ENCODE results near the gene SMYD1.
"Not testable (repeated sequence)": the region's sequence is repeated elsewhere in the genome, so short reads cannot be mapped to it uniquely, and the experiment has no call there.

Gene SMYD1

DNA sequence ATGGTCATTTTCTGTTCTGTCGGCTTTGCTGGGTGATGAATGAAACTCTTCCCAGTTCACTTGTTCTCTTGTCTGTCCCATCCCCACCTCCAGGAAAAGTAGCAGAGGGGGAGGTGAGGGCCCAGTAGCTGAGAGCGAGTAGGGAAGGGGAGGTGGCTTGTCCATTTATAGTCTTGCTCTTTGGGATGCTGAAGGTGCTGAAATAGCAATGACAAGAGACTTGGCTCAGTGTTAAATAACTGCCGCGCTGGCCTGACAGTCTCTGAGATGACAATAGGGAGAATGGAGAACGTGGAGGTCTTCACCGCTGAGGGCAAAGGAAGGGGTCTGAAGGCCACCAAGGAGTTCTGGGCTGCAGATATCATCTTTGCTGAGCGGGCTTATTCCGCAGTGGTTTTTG is at the start of gene SMYD1:
Gene SMYD1, plus strand, starts transcription at position 228 of the 400 bp plus-strand sequence. Its CDS starts 40 bp downstream, at position 268.
- DNase-seq (ENCODE audit: low spot score) = no peak

DNA sequence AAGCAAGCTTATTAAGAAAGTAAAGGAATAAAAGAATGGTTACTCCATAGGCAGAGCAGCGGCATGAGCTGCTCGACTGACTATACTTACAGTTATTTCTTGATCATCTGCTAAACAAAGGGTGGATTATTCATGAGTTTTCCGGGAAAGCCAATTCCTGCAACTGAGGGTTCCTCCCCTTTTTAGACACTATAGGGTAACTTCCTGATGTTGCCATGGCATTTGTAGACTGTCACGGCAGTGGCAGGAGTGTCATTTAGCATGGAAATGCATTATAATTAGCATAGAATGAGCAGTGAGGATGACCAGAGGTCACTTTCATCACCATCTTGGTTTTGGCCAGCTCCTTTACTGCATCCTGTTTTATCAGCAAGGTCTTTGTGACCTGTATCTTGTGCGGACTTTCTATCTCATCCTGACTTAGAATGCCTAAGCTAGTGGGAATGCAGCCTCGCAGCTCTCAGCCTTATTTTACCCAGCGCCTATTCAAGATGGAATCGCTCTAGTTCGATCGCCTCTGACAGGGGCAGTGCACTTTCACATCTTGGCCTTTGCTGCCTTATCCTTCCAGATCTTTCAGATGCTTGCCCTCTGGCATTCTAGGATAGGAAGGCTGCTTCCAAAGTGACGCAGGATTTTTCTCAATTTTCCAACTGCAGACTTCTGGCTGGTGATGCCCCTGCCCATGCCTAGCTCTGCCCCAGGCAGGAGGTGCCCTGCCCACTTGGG is 49.4 kb upstream of the SMYD1 start:
- not testable (repeated sequence) for DNase-seq (ENCODE audit: low spot score)

DNA sequence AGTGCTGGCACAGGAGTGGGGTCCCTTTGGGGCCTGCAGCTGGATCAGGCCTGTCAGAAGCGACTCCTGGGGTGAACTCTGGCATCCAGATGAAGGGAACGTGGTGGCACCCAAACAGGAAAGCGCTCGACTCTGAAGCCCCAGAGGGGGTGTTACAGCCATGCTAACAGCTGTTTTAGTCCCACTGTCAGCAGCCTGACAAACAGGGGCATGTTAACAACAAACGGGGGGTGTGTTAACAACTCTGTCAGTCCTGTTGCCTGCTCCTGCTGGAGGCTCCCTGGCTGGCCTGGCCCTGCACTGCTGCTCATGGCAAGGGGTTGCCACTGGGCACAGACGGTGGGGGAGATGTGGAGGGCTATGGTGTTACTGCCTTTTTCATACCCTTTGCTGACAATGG is 48.7 kb upstream of the SMYD1 start:
- DNase-seq (ENCODE audit: low spot score) = no peak

DNA sequence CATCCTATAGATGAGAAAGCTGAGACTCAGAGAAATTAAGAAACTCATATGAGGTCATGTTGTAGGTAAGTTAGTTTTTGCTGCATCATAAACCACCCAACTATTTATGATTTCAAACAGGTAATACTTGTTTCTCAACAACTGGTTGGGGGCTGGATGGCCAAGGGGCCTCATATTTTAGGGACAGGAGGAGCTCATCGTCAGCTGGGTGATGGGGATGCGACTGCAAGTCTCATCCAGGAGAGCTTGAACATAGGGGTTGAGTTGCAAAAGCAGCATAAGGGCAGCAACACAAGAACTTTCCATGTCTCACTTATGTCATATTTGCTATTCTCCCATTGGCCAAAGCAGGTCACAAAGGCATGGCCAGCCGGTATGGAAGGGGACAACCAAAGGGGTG is 47.6 kb upstream of the SMYD1 start:
- no peak for DNase-seq (ENCODE audit: low spot score)

DNA sequence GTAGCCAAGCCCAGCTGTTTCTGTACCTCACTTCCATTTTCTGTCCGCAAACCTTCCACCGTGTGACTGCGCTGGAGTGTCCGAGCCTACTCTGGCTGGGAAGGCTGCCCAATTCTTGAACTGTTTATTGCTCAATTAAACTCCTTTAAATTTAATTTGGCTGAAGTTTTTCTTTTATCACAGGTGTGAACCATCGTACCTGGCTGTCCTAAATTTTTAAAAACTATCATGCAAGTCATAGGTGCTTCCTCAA is 45.0 kb upstream of the SMYD1 start:
- DNase-seq (ENCODE audit: low spot score) = no peak

DNA sequence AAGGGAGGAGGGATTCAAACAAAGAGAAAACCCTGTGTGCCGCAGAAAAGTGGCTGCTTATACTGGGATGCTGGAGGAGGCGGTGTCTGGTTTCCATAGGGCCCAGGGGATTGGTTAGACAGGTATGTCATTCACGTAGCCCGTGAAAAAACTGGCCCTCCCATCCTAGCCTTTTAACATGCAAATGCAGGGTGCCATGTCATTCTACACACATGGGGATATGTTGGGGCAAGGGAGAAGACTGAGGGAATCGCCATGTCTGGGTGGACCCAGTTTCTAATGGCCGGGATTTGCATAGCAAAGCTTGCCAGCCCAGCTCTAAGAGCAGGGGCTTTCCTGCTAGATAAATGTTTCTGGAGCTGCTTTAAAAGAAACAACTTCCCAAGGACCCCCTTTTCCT is 43.1 kb upstream of the SMYD1 start:
- DNase-seq (ENCODE audit: low spot score) = no peak

DNA sequence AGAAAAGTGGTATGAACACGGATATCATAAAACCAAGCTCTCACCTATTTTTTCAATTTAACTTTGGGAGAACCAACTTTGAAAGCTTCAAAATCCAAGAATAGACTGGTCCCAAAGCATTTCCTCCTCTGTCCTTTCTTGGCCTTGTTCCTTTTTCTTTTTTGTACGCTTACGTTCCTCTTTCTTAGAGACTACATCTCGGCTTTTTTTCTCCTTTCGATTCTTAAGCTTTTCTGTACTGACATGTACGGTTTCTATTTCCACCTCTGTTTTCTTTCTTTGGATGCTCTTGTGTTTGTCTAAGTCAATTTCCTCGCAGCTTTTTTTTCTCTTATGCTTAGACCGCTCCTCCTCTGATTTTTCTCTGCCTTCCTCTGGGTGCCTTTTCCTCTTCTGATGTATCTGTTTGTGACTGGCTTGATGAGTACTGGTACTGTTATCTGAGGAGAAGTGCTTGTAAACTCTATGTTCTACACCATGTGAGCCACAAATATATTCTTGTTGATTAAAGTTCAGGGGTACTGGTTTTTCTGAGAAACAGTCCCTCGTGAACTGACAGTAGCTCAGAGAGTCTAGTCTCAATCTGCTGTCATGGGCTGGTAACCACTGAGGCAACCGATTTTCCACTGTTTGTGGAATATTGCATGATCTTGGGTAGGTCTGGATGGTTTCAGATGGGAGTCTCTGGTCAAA is 39.8 kb upstream of the SMYD1 start:
- no peak for DNase-seq (ENCODE audit: low spot score)

DNA sequence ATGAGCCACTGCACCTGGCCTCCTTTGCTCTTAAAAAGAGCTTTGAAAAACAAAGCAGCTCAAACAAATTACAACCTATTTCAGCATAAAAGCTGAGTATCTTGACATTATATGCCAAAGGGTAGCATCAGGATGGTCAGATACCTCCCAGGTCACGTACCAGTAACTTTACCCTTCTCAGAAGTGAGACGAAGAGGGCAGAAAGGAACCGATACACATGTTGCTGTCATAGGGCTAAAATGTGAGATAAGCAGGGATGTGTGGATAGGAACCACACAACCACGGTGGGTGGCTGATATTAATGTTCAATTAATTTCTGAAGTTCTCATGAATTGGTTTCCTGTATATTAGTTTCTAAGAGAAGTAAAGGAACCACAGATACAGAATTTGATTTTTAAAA is 38.7 kb upstream of the SMYD1 start:
- no peak for DNase-seq (ENCODE audit: low spot score)

DNA sequence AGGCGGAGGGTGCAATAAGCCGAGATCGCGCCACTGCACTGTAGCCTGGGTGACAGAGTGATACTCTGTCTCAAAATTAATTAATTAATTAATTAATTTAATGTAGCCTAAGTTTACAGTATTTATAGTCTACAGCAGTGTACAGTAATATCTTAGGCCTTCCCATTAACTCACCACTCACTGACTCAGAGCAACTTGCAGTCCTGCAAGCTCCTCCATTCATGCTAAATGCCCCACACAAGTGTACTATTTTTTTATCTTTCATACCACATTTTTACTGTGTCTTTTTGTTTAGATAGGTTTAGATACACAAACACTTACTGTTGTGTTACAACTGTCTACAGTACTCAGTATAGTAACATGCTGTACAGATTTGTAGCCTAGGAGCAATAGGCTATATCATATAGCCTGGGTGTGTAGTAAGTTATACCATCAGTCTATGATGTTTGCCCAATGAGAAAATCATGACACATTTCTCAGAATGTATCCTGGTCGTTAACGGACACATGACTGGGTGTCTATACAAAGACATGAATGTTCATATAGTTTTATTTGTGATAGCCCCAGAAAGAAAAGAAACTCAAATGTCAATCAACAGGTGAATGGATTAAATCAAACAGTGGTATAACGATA is 35.4 kb upstream of the SMYD1 start:
- no peak for DNase-seq (ENCODE audit: low spot score)

DNA sequence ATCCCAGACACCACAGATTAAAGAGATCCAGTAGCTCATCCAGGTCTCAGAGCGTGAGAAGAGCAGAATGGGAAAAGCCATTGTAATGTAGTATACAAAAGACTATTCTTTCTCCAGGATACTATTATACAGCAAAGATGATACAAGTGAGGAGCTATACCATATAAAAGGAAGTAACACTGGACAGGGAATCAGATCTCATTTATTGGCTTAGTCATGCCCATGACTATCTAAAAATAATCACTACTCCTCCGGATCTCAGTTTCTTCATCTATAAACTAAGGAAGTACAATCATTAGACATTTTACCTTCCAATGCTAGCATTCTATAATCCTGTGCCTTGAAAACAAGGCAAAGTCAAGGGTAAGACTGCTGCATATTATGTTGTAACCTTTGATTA is 31.4 kb upstream of the SMYD1 start:
- no peak for DNase-seq (ENCODE audit: low spot score)

DNA sequence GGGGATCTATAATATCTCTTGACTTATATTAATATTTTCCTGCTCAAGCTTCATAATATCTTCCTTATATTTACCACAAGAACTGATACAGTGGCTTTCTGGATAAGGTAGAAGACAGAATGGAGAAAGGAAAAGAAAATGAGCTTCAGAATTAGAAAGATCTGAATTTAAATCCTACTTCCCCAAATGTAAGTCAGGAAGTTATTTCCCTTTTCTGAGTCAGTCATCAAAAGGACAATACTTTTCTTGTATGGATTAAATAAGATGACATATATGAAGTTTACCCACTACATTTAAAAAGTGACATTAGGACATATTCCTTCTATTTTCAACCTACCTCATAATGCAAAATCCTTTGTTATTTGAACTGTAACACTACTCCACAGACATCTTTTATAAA is 31.0 kb upstream of the SMYD1 start:
- no peak for DNase-seq (ENCODE audit: low spot score)

DNA sequence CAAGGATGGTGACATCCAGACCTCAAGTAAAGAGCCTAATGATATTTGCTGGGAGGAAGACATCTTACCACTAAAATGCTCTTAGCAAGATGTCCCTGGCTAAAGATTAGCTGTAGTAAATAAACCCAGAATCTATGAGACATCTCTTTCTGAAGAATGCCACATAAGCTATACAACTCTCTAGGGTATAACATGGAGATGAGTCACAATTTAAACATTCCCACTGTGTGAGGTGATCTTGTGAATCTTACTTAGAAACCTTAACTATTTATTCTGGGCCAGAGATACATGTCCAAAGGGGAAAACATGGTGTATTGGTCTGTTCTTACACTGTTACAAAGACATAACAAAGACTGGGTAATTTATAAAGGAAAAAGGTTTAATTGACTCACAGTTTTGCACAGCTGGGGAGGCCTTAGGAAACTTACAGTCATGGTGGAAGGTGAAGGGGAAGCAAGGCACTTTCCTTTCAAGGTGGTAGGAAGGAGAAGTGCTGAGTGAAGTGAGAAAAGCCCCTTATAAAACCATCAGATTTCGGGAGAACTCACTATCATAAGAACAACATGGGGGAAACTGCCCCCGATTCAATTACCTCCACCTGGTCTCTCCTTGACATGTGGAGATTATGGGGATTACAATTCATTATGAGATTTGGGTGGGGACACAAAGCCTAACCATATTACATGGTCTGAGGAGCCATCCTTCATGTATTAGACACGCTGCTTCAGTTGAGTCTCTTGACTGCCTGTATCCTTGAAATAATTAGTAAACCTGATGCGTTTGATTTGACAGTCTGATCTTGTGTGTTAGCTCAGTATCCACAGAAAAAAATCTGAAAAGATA is 29.1 kb upstream of the SMYD1 start:
- DNase-seq (ENCODE audit: low spot score) = peak; percentile 69

DNA sequence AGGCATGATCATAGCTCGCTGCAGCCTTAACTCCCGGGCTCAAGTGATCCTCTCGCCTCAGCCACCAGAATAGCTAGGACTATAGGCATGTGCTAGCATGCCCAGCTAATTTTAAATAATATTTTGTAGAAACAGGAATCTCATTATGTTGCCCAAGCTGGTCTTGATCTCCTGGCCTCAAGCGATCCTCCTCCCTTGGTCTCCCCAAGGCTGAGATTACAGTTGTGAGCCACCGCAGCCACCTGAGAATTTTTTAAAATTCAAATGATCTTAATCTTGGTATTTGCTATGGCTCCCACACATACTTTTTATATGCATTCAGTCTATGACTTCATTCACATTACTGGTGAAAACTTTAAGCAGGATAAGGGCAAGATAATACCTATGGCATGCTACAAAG is 25.1 kb upstream of the SMYD1 start:
- DNase-seq (ENCODE audit: low spot score) = no peak

DNA sequence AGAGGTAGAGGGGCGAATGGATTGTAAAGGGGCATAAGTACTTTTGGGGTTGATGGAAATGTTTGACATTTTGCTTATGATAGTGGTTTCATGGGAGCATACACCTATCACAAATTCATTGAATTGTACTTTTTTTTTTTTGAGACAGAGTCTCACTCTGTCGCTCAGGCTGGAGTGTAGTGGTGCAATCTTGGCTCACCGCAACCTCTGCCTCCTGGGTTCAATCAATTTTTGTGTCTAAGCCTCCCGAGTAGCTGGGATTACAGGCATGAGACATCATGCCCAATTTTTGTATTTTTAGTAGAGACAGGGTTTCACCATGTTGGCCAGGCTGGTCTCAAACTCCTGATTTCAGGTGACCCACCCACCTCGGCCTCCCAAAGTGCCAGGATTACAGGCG is 22.1 kb upstream of the SMYD1 start:
- DNase-seq (ENCODE audit: low spot score) = not testable (repeated sequence)

DNA sequence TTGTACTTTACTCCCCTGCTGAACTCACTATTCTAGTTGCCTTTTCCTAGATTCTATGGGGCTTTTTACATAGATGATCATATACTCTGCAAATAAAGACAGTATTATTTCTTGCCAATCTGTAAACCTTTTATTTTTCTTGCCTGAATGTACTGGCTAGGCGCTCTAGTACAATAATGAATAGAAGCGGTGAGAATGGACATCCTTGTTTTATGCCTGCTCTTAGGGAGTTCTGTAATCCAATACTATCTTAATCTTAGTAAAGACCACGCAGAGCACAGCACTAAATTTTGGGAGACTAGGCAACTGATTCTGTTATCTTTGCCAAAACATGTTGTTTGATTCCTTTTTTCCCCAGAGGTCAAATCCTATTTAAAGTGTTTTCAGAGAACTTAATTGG is 19.1 kb upstream of the SMYD1 start:
- no peak for DNase-seq (ENCODE audit: low spot score)

DNA sequence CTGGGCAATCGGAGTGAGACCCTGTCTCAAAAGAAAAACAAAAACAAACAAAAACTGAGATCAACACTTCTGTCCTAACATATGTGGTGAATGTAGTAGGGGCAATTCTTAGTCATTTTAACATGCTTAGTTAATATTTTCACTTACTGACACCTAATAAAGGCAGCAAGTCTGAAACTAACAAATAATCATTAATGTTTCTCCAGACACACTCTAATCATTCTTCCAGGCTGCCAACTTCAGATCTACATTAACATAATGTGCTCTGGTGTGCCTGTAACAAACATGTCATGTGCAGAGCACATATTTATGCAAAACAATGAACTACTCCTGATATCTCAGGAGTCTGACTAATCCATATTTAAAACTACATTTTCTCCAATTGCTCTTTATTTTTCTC is 18.0 kb upstream of the SMYD1 start:
- DNase-seq (ENCODE audit: low spot score) = no peak

DNA sequence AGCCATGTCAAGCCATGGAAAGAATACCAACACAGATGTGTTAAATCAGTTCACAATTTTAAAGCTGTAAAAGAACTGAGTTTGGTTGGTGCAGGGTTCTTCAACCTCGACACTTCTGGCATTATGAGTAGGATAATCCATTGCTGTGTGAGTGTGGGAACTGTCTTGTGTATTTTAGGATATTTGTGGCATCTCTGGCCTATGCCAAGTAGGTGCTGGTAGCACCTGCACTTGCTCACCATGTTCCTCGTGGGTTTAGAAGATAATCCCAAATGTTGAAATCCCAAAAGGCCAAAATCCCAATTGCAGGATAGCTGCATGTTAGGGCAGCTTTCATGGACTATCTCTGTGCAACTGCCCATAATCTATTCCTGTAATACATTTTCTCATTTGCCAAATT is 15.8 kb upstream of the SMYD1 start:
- no peak for DNase-seq (ENCODE audit: low spot score)

DNA sequence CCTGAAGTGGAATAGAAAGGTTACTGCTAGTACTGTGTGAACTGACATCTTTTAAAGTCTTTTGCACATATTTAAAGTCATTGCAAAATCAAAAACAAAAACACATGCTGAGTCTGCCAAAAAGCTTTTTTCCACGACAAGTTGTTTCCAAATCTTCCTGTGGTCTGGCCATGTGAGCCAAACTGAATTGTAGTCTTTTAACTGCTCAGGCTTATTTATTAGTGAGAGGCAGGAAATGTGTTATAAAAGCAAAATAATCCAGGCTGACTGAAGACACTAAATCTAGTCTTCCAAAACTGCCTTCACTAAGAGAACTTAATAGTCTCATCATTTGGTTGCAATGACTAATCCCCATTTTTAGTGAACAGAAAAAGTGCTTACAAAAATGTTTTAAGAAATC is 14.3 kb upstream of the SMYD1 start:
- DNase-seq (ENCODE audit: low spot score) = peak; percentile 63

DNA sequence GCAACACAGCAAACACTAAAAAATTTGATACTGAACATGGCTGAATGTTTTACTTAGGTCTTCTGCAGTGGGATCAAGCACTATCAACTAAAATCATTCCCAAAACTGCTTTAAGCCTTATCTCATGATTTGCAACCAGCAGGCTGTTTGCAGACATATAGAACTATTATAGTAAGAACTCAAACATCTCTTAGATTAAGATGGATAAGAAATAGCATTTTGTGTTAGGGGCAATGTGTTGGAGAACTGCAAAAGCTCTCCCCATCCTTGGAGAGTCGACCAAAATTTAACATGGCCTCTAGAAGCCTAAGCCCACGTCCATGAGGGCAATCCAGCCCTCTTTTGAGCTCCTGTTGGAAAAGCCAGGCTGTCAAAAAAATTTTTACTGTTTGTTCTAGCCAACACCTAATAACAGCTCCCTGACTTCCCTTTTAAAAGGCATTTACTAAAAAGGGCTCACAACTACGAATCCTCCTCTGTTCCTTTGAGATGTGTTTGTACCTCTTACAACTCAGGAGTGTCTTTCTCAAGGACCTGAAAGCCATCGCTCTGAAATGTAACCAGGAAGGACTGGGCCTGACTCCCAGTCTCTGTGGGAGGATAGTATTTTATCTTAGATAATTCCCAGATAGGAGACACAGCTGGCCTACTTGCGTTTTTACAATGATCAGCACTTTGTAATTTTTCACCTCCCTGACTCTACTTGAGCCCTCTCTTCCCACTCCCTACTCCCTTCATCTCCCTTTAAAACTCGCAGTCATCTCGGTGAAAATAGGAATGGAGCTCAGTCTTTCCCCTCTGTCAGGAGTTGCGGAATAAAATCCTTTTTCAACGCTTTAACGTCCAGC is 13.5 kb upstream of the SMYD1 start:
- peak; percentile 13 for DNase-seq (ENCODE audit: low spot score)

DNA sequence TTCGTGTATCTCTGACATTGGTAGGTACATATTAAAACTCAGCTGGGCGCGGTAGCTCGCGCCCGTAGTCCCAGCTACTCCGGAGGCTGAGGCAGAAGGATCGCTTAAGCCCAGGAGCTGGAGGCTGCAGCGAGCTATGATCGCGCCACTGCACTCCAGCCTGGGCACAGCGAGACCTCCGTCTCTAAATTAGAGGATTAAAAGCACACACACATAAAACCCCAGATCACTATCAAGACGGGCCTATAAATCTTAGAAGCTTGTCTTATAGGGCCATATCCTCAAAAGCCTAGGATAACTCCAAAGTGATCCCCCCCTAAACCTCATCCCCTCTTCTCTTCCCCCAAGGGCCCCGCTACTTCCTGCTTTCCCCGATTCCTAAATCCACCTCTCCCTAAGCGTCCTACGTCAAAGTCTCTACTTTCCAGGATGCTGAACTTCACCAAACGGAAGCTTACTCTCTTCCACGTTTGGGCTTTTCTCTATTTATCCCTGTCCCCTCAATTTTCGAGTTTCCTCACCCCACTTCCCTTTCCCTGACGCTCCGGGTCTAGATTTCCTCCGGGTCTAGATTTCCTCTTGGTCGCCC is 12.7 kb upstream of the SMYD1 start:
- DNase-seq (ENCODE audit: low spot score) = peak; percentile 37

DNA sequence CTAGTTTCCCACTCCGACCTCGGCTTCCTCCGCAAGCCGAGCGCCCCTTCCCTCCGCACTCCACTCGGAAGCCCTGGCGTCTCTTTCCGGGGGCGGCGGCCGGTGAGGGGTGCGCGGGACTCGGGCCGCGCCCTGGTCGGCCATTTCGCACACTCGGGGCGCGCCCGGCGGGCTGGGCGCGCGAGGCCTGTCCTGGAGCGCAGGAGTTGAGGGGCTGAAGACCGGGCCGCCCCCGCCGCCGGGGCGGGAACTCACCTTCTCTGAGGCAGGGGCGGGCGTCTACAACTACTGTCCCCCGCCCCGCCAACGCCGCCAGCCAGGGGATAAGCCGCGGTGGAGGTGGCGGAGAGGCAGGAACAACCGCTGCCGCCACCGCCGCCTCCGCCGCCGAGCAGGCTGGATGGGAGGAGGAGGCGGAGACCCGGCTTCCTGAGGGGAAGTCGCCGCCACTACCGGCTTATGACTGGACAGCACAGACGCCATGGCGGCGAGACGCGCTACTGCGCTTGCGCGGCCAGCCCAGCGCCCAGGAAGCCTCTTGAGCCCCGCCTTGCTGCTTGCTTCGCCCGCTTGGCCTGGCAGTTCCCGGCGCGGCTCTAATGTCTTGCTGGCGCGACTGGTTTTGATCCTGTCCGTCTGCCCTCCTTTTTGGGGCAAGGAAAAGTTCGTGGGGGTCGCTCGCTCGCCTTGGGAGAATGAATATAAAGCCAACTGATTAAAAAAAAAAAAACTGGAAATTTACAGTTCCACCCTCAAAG is 12.1 kb upstream of the SMYD1 start, which contains the start of gene KRCC1:
Gene KRCC1, minus strand, starts transcription at position 413 of the 758 bp plus-strand sequence. CDS start 27,220 bp downstream, outside the sequence.
- DNase-seq (ENCODE audit: low spot score) = peak; percentile 98
